Measurements from ENCODE around the gene CA12.
"Not testable (repeated sequence)": the region's sequence is repeated elsewhere in the genome, so short reads cannot be mapped to it uniquely, and the experiment has no call there.

CA12 gene

GRCh38 chr15:63349156-63349555, 32.5 kb downstream of the CA12 start:
- TF ChIP-seq, protein P1, sequence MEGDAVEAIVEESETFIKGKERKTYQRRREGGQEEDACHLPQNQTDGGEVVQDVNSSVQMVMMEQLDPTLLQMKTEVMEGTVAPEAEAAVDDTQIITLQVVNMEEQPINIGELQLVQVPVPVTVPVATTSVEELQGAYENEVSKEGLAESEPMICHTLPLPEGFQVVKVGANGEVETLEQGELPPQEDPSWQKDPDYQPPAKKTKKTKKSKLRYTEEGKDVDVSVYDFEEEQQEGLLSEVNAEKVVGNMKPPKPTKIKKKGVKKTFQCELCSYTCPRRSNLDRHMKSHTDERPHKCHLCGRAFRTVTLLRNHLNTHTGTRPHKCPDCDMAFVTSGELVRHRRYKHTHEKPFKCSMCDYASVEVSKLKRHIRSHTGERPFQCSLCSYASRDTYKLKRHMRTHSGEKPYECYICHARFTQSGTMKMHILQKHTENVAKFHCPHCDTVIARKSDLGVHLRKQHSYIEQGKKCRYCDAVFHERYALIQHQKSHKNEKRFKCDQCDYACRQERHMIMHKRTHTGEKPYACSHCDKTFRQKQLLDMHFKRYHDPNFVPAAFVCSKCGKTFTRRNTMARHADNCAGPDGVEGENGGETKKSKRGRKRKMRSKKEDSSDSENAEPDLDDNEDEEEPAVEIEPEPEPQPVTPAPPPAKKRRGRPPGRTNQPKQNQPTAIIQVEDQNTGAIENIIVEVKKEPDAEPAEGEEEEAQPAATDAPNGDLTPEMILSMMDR (IDR thresholded peaks at IDR 0.05; ENCODE audit: insufficient read depth, low read length, missing control alignments) = no peak
- DNase-seq (ENCODE audit: low read depth, low spot score) = no peak
- no peak overlapping the region for H3K4me3 ChIP-seq (ENCODE audit: low read depth, low read length)
- POLR2A ChIA-PET = interaction anchor here (0.7 kb wide), 1 partner anchor 87 kb away, joined by 3 read pairs; no protein-coding TSS in a partner anchor
- CTCF ChIA-PET = interaction anchor here (1.8 kb wide), 1 partner anchor 22 kb away, joined by 7 read pairs; no protein-coding TSS in a partner anchor

DNA sequence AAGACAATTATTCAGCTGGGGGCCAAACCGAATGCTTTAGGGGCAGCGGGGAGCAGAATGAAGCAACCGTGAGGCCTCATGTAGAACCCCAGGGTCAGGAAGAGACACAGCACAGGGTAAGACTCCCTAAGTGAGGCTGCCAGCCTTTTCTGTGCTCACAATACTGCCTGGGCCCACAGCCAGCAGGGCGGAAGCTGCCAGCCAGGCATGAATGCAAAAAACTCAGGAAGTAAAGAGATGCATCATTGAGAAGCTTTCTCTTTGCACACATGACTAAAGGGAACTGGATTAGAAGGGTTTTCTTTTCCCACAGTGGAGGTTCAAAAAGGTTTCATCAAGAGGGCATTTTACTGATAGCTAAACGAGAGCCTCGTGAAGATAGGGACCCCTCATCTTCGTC, 33.3 kb downstream of the CA12 start:
- ChIA-PET POLR2A (interaction anchor here (0.5 to 1.9 kb wide), 3 partner anchors 24 to 467 kb away, joined by 3 to 6 read pairs (median 3); no protein-coding TSS in a partner anchor), CTCF (interaction anchor here (1.6 to 1.8 kb wide), 2 partner anchors 10 to 23 kb away, joined by 3 to 7 read pairs; no protein-coding TSS in a partner anchor)
- no peak for DNase-seq (ENCODE audit: low read depth, low spot score)
- no peak overlapping the region for H3K4me3 ChIP-seq (ENCODE audit: low read depth, low read length)
- TF ChIP-seq, protein P1 (IDR thresholded peaks at IDR 0.05; ENCODE audit: insufficient read depth, low read length, missing control alignments) = no peak

DNA sequence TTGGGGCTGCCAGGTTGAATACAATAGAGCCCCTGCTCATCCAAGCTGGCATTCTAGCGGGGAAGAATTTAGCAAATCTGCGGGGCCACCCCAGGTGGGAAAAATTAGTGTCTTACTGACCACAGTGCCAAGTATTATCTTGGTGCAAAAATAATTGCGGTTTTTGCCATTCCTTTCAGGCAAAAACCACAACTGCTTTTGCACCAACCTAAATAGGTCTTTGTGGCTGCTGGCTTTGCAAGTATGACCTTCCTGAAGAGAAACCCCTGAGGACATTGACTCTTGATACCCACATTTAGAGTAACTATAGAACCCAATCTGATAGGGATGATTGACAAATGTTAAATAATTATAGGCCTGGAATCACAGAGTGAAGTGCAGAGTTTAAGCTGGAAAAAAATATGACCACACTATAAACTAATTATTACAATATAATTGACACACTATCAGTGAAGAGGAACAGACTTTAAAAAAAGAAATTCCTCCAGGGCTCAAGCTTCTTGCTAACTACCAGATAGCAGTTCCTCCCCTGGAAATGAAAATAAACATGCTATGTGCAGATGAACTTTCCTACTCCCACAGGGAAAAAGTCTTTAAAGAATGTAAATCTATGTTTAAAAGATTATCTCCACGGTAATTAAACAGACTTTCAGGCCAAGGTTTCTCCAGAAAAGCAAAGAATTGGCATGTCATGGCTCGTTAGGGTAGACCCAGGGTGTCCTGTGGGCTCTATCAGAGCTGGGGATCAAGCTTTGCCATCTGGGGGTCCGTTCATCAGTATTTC, 34.4 kb downstream of the CA12 start:
- CTCF ChIA-PET = interaction anchor here (1.6 kb wide), 1 partner anchor 9 kb away, joined by 3 read pairs; no protein-coding TSS in a partner anchor
- TF ChIP-seq, protein P1 (IDR thresholded peaks at IDR 0.05; ENCODE audit: insufficient read depth, low read length, missing control alignments) = no peak
- POLR2A ChIA-PET = interaction anchor here (0.9 to 1.9 kb wide), 2 partner anchors 22 to 25 kb away, joined by 3 to 6 read pairs; no protein-coding TSS in a partner anchor
- H3K4me3 ChIP-seq (ENCODE audit: low read depth, low read length) = no peak overlapping the region
- no peak for DNase-seq (ENCODE audit: low read depth, low spot score)

GRCh38 chr15:63345391-63345752, 36.3 kb downstream of the CA12 start:
- POLR2A ChIA-PET = no interaction called here
- CTCF ChIA-PET = interaction anchor here (1.0 kb wide), 1 partner anchor 9 kb away, joined by 3 read pairs; no protein-coding TSS in a partner anchor
- TF ChIP-seq, protein P1 (IDR thresholded peaks at IDR 0.05; ENCODE audit: insufficient read depth, low read length, missing control alignments) = no peak
- H3K4me3 ChIP-seq (ENCODE audit: low read depth, low read length) = no peak overlapping the region
- no peak for DNase-seq (ENCODE audit: low read depth, low spot score)

- CTCF ChIA-PET = interaction anchor here (1.0 kb wide), 1 partner anchor 9 kb away, joined by 3 read pairs; no protein-coding TSS in a partner anchor
- POLR2A ChIA-PET = no interaction called here
- TF ChIP-seq, protein P1 (IDR thresholded peaks at IDR 0.05; ENCODE audit: insufficient read depth, low read length, missing control alignments) = no peak
- no peak overlapping the region for H3K4me3 ChIP-seq (ENCODE audit: low read depth, low read length)
- DNase-seq (ENCODE audit: low read depth, low spot score) = no peak
These were observed 36.8 kb downstream of the CA12 start for GRCh38 chr15:63344731-63345390.

DNA sequence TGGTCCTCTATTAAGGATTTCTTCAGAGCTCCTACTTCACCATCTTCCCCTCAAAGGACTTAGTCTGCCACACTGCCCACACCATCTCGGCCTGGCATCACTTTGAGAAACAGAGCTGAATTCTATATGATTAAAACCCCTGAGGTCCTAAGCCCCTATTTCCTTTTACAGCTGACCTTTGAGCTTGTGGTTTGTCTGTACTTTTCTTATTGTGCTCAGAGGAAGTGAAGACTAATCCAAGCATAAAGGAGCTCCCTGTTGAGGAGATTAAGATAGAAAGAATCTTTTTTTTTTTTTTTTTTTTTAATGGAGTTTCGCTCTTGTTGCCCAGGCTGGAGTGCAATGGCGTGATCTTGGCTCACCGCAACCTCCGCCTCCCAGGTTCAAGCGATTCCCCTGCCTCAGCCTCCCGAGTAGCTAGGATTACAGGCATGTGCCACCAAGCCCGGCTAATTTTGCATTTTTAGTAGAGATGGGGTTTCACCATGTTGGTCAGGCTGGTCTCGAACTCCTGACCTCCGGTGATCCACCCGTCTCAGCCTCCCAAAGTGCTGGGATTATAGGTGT, 38.6 kb downstream of the CA12 start:
- CTCF ChIA-PET = interaction anchor here (0.7 to 2.0 kb wide), 4 partner anchors 11 to 249 kb away, joined by 3 to 7 read pairs (median 4); no protein-coding TSS in a partner anchor
- H3K4me3 ChIP-seq (ENCODE audit: low read depth, low read length); POLR2A ChIA-PET; DNase-seq (ENCODE audit: low read depth, low spot score): not testable (repeated sequence)
